Measurements from ENCODE around the gene STAT1. TPM values are rescaled to one million over a fixed set of nuclear protein-coding genes. Genes with fewer than 3 reads are reported as not detected.

STAT1 gene
- total RNA-seq, 2 donors from 2014 or later, result 80.7 to 86.4 TPM

- H3K27me3 Mint-ChIP-seq, result no peaks in the 10 kb centered on the region
Observed at GRCh38 chr2:191025135-191025534, 11.2 kb upstream of the STAT1 start.

GRCh38 chr2:191023235-191023679, 9.3 kb upstream of the STAT1 start:
- no peaks in the 10 kb centered on the region for H3K9me3 ChIP-seq (ENCODE audit: control insufficient read depth, low read length, poor library complexity, severe bottlenecking)
- Mint-ChIP-seq H3K4me1 (peaks cover 12% of the 10 kb centered on the region), H3K27me3 (no peaks in the 10 kb centered on the region), H3K36me3 (ENCODE audit: low read depth) (no peaks in the 10 kb centered on the region), H3K4me3 (no peak overlapping the region), H3K27ac (no peak overlapping the region)
- ATAC-seq, result peak; percentile 41
- DNase-seq, result no peak

More at GRCh38 chr2:191025135-191025534, 11.2 kb upstream of the STAT1 start:
- no peak overlapping the region for H3K4me3 Mint-ChIP-seq
- H3K36me3 Mint-ChIP-seq (ENCODE audit: low read depth), result peaks cover 3% of the 10 kb centered on the region
- no peak for ATAC-seq
- H3K4me1 Mint-ChIP-seq, result peaks cover 13% of the 10 kb centered on the region
- DNase-seq, result no peak
- no peaks in the 10 kb centered on the region for H3K9me3 ChIP-seq (ENCODE audit: control insufficient read depth, low read length, poor library complexity, severe bottlenecking)
- no peak overlapping the region for H3K27ac Mint-ChIP-seq

- Mint-ChIP-seq H3K27me3 (no peaks in the 10 kb centered on the region), H3K4me3 (no peak overlapping the region), H3K27ac (no peak overlapping the region), H3K4me1 (peaks cover 13% of the 10 kb centered on the region), H3K36me3 (ENCODE audit: low read depth) (no peaks in the 10 kb centered on the region)
- ATAC-seq (no peak), DNase-seq (no peak)
- no peaks in the 10 kb centered on the region for H3K9me3 ChIP-seq (ENCODE audit: control insufficient read depth, low read length, poor library complexity, severe bottlenecking)
Observed at GRCh38 chr2:191020742-191021381, 6.9 kb upstream of the STAT1 start.

- Mint-ChIP-seq H3K4me3 (no peak overlapping the region), H3K36me3 (ENCODE audit: low read depth) (no peaks in the 10 kb centered on the region), H3K27ac (no peak overlapping the region), H3K27me3 (no peaks in the 10 kb centered on the region), H3K4me1 (peaks cover 14% of the 10 kb centered on the region)
- H3K9me3 ChIP-seq (ENCODE audit: control insufficient read depth, low read length, poor library complexity, severe bottlenecking), result no peaks in the 10 kb centered on the region
- ATAC-seq (peak; percentile 77), DNase-seq (peak; percentile 90 to 94 (median 90))
Observed at GRCh38 chr2:191020221-191020741, 6.3 kb upstream of the STAT1 start.

GRCh38 chr2:191019376-191019775, 5.4 kb upstream of the STAT1 start:
- H3K27ac Mint-ChIP-seq, result no peak overlapping the region
- H3K36me3 Mint-ChIP-seq (ENCODE audit: low read depth), result no peaks in the 10 kb centered on the region
- DNase-seq (no peak), ATAC-seq (no peak)
- H3K4me3 Mint-ChIP-seq, result peak overlapping the region; percentile 88
- no peaks in the 10 kb centered on the region for H3K9me3 ChIP-seq (ENCODE audit: control insufficient read depth, low read length, poor library complexity, severe bottlenecking)
- H3K4me1 Mint-ChIP-seq, result peaks cover 14% of the 10 kb centered on the region
- H3K27me3 Mint-ChIP-seq, result no peaks in the 10 kb centered on the region

- no peak for ATAC-seq
- no peaks in the 10 kb centered on the region for H3K27me3 Mint-ChIP-seq
- DNase-seq, result no peak
Observed at GRCh38 chr2:191018643-191019119, 4.7 kb upstream of the STAT1 start.

GRCh38 chr2:191018048-191018447, 4.1 kb upstream of the STAT1 start:
- H3K9me3 ChIP-seq (ENCODE audit: control insufficient read depth, low read length, poor library complexity, severe bottlenecking), result no peaks in the 10 kb centered on the region
- DNase-seq, result no peak
- H3K4me1 Mint-ChIP-seq, result peaks cover 14% of the 10 kb centered on the region
- H3K27ac Mint-ChIP-seq, result no peak overlapping the region
- H3K4me3 Mint-ChIP-seq, result peak overlapping the region; percentile 88
- no peaks in the 10 kb centered on the region for H3K27me3 Mint-ChIP-seq
- H3K36me3 Mint-ChIP-seq (ENCODE audit: low read depth), result no peaks in the 10 kb centered on the region
- no peak for ATAC-seq

More at GRCh38 chr2:191018643-191019119, 4.7 kb upstream of the STAT1 start:
- H3K27ac Mint-ChIP-seq, result no peak overlapping the region
- peak overlapping the region; percentile 88 for H3K4me3 Mint-ChIP-seq
- peaks cover 14% of the 10 kb centered on the region for H3K4me1 Mint-ChIP-seq
- no peaks in the 10 kb centered on the region for H3K36me3 Mint-ChIP-seq (ENCODE audit: low read depth)
- H3K9me3 ChIP-seq (ENCODE audit: control insufficient read depth, low read length, poor library complexity, severe bottlenecking), result no peaks in the 10 kb centered on the region

GRCh38 chr2:191015831-191016230, 1.9 kb upstream of the STAT1 start:
- Mint-ChIP-seq H3K27me3 (no peaks in the 10 kb centered on the region), H3K36me3 (ENCODE audit: low read depth) (no peaks in the 10 kb centered on the region), H3K27ac (no peak overlapping the region), H3K4me1 (peaks cover 23% of the 10 kb centered on the region), H3K4me3 (no peak overlapping the region)
- ATAC-seq, result no peak
- no peak for DNase-seq
- no peaks in the 10 kb centered on the region for H3K9me3 ChIP-seq (ENCODE audit: control insufficient read depth, low read length, poor library complexity, severe bottlenecking)

- no peak overlapping the region for H3K4me3 Mint-ChIP-seq
- H3K27ac Mint-ChIP-seq, result no peak overlapping the region
- H3K9me3 ChIP-seq (ENCODE audit: control insufficient read depth, low read length, poor library complexity, severe bottlenecking), result no peaks in the 10 kb centered on the region
- DNase-seq (no peak), ATAC-seq (no peak)
- H3K27me3 Mint-ChIP-seq, result no peaks in the 10 kb centered on the region
- H3K4me1 Mint-ChIP-seq, result peaks cover 26% of the 10 kb centered on the region
- peaks cover under 1% of the 10 kb centered on the region for H3K36me3 Mint-ChIP-seq (ENCODE audit: low read depth)
Observed at GRCh38 chr2:191015239-191015638, 1.3 kb upstream of the STAT1 start.

- Mint-ChIP-seq H3K4me1 (peaks cover 29% of the 10 kb centered on the region), H3K27ac (no peak overlapping the region), H3K36me3 (ENCODE audit: low read depth) (peaks cover 2% of the 10 kb centered on the region), H3K27me3 (no peaks in the 10 kb centered on the region), H3K4me3 (no peak overlapping the region)
- DNase-seq (no peak), ATAC-seq (peak; percentile 3)
- no peaks in the 10 kb centered on the region for H3K9me3 ChIP-seq (ENCODE audit: control insufficient read depth, low read length, poor library complexity, severe bottlenecking)
Observed at GRCh38 chr2:191014653-191015020, 666 bp upstream of the STAT1 start.

- Mint-ChIP-seq H3K36me3 (ENCODE audit: low read depth) (peaks cover 2% of the 10 kb centered on the region), H3K27me3 (no peaks in the 10 kb centered on the region), H3K4me1 (peaks cover 27% of the 10 kb centered on the region), H3K4me3 (no peak overlapping the region), H3K27ac (no peak overlapping the region)
- no peak for ATAC-seq
- no peaks in the 10 kb centered on the region for H3K9me3 ChIP-seq (ENCODE audit: control insufficient read depth, low read length, poor library complexity, severe bottlenecking)
- DNase-seq, result no peak
Observed at GRCh38 chr2:191013682-191013931, 364 bp downstream of the STAT1 start.

- peak; percentile 21 for ATAC-seq
- Mint-ChIP-seq H3K36me3 (ENCODE audit: low read depth) (peaks cover 2% of the 10 kb centered on the region), H3K27ac (no peak overlapping the region), H3K4me1 (peaks cover 29% of the 10 kb centered on the region), H3K27me3 (no peaks in the 10 kb centered on the region), H3K4me3 (no peak overlapping the region)
- no peaks in the 10 kb centered on the region for H3K9me3 ChIP-seq (ENCODE audit: control insufficient read depth, low read length, poor library complexity, severe bottlenecking)
- no peak for DNase-seq
Observed at GRCh38 chr2:191012845-191013681, 908 bp downstream of the STAT1 start.

GRCh38 chr2:191012346-191012745, 1.6 kb downstream of the STAT1 start:
- Mint-ChIP-seq H3K27ac (no peak overlapping the region), H3K4me1 (peaks cover 27% of the 10 kb centered on the region), H3K36me3 (ENCODE audit: low read depth) (peaks cover 2% of the 10 kb centered on the region), H3K27me3 (no peaks in the 10 kb centered on the region), H3K4me3 (no peak overlapping the region)
- ATAC-seq (no peak), DNase-seq (no peak)
- no peaks in the 10 kb centered on the region for H3K9me3 ChIP-seq (ENCODE audit: control insufficient read depth, low read length, poor library complexity, severe bottlenecking)

Measured in T-helper 17 cell (primary cell).